ENCODE measurements around the gene UNC5A. TPM values are rescaled to one million over a fixed set of nuclear protein-coding genes. Genes with fewer than 3 reads are reported as not detected.
A peak's percentile ranks its signal among the peaks of the same experiment; 100 is the strongest.

UNC5A gene
- total and polyA plus RNA-seq, 2 of the 8 experiments (the other 6 are each of a cell fraction or from before 2014, with no cell fraction given) = 4.0 to 7.6 TPM

GRCh38 chr5:176775409-176775808 lies 35.0 kb upstream of the UNC5A start:
- Histone ChIP-seq H4K91ac (replicated peaks; ENCODE audit: insufficient read length, low read length) (no peak overlapping the region), H3K27me3 (replicated peaks in 1 of 4; ENCODE audit: control insufficient read depth in 3 of 4, extremely low read depth in 1 of 4, insufficient read depth in 3 of 4, low read length in 3 of 4) (peaks cover 0 to 3% (median 0%) of the 10 kb centered on the region in 4 experiments; a peak in 1 of 7 replicates), H3K79me1 (ENCODE audit: low read depth, low read length) (no peaks in the 10 kb centered on the region), H3K9ac (replicated peaks in 1 of 4; ENCODE audit: extremely low read depth in 1 of 4, low read depth in 3 of 4, low read length in 3 of 4) (no peak overlapping the region), H2BK120ac (replicated peaks; ENCODE audit: low read depth, low read length) (no peak overlapping the region), H2BK12ac (ENCODE audit: low read depth, low read length) (no peak overlapping the region), H3K36me3 (ENCODE audit: control insufficient read depth in 2 of 4, insufficient read depth in 4 of 4, low read length in 3 of 4) (no peaks in the 10 kb centered on the region), H3K4ac (replicated peaks; ENCODE audit: insufficient read length, low read depth, low read length) (no peak overlapping the region), H3K4me1 (replicated peaks in 1 of 4; ENCODE audit: control insufficient read depth in 3 of 4, insufficient read depth in 4 of 4, low read length in 3 of 4) (peaks cover 7 to 17% (median 11%) of the 10 kb centered on the region in 4 experiments), H3K23ac (ENCODE audit: insufficient read length) (no peak overlapping the region), H3K79me2 (ENCODE audit: control insufficient read depth in 1 of 2, insufficient read depth in 2 of 2, low read length in 2 of 2) (no peaks in the 10 kb centered on the region), H3K18ac (ENCODE audit: extremely low read depth, low read length) (no peak overlapping the region), H4K8ac (ENCODE audit: extremely low read depth, insufficient read depth, low read length) (no peak overlapping the region), H2BK20ac (ENCODE audit: low read length) (peak overlapping the region; percentile 23), H4K5ac (ENCODE audit: insufficient read length, low read depth, low read length) (no peak overlapping the region), H4K20me1 (replicated peaks in 1 of 2; ENCODE audit: control insufficient read depth in 1 of 2, insufficient read depth in 2 of 2, low read length in 2 of 2) (no peaks in the 10 kb centered on the region), H3K27ac (ENCODE audit: low read depth, low read length) (no peak overlapping the region), H3K23me2 (ENCODE audit: low read depth, low read length) (no peaks in the 10 kb centered on the region; the same call in 1 of the 2 replicates), H2AFZ (ENCODE audit: low read length) (no peak overlapping the region), H2AK5ac (ENCODE audit: low read depth, low read length) (no peak overlapping the region), H2BK15ac (ENCODE audit: low read length) (peak overlapping the region; percentile 89; the same call in 1 of the 2 replicates), H3K14ac (ENCODE audit: insufficient read length) (no peak overlapping the region), H2BK5ac (ENCODE audit: low read depth, low read length) (0 out of 2 replicates have a peak overlapping the region, but pooled peaks have one; percentile 62), H3K4me3 (ENCODE audit: extremely low read depth in 1 of 4, insufficient read depth in 2 of 4, low read depth in 3 of 4, low read length in 4 of 4) (peak overlapping the region in 1 of 4 experiments; percentile 1; a peak in 1 of 8 replicates), H3K9me3 (ENCODE audit: insufficient read depth in 2 of 2, low read depth in 1 of 2, low read length in 1 of 2) (no peaks in the 10 kb centered on the region), H3K4me2 (ENCODE audit: insufficient read depth in 1 of 2, low read depth in 2 of 2, low read length in 2 of 2) (no peak overlapping the region), H3K56ac (replicated peaks; ENCODE audit: insufficient read length, low read depth, low read length) (no peak overlapping the region)
- FAIRE-seq (no peak), DNase-seq (ENCODE audit: low read depth in 1 of 2, low spot score in 2 of 2) (no peak)
- WGBS, 2 experiments (ENCODE audit: extremely low coverage in 1 of 2, insufficient coverage in 1 of 2, insufficient read length in 1 of 2, insufficient replicate concordance in 2 of 2, low coverage in 1 of 2, low lambda C conversion rate in 2 of 2, missing lambda C conversion rate in 1 of 2) = 82% methylated on average over 7 of the region's 7 CpGs; no CpG with 5 or more reads in 1 of the 2 experiments
- ChIA-PET POLR2A (ENCODE audit: partially characterized antibody) (interaction anchor here (1.1 to 1.6 kb wide), 4 partner anchors 10 to 230 kb away, joined by 3 to 5 read pairs (median 4); no protein-coding TSS in a partner anchor), CTCF (ENCODE audit: partially characterized antibody) (interaction anchor here (0.7 to 2.0 kb wide), 8 partner anchors 11 to 115 kb away, joined by 3 to 15 read pairs (median 4); no protein-coding TSS in a partner anchor)
- TF ChIP-seq RNF2 (IDR thresholded peaks at IDR 0.05; ENCODE audit: borderline replicate concordance, low read depth, low read length, missing control alignments, poor library complexity, severe bottlenecking) = no peak
- TF ChIP-seq MAX (IDR thresholded peaks at IDR 0.05) = no peak
- no peak for TF ChIP-seq EP300 (IDR thresholded peaks at IDR 0.05; ENCODE audit: borderline replicate concordance in 1 of 2, low read depth in 2 of 2, low read length in 2 of 2)
- no peak for TF ChIP-seq PHF8 (conservative IDR thresholded peaks at IDR 0.05; ENCODE audit: low read depth, low read length)
- no peak for TF ChIP-seq YY1 (IDR thresholded peaks at IDR 0.05; ENCODE audit: low read depth, low read length)
- no peak for TF ChIP-seq TBP (IDR thresholded peaks at IDR 0.05; ENCODE audit: low read depth, low read length)
- no peak for TF ChIP-seq CTBP2 (IDR thresholded peaks at IDR 0.05; ENCODE audit: borderline replicate concordance, insufficient read depth, insufficient read length, low read length)
- TF ChIP-seq CBX8 (IDR thresholded peaks at IDR 0.05; ENCODE audit: borderline replicate concordance, low read depth, low read length) = no peak
- no peak for TF ChIP-seq SIN3A (conservative IDR thresholded peaks at IDR 0.05 in 1 of 2, IDR thresholded peaks at IDR 0.05 in 1 of 2; ENCODE audit: low read depth in 1 of 2, low read length in 2 of 2)
- TF ChIP-seq GTF2F1 (IDR thresholded peaks at IDR 0.05; ENCODE audit: borderline replicate concordance, low read depth, low read length) = no peak
- no peak for TF ChIP-seq JUN (IDR thresholded peaks at IDR 0.05; ENCODE audit: low read depth, low read length)
- TF ChIP-seq CREB1 (IDR thresholded peaks at IDR 0.05) = no peak

Data from H1 (cell line).